ENCODE data around the gene CBY2.

CBY2 gene

DNA sequence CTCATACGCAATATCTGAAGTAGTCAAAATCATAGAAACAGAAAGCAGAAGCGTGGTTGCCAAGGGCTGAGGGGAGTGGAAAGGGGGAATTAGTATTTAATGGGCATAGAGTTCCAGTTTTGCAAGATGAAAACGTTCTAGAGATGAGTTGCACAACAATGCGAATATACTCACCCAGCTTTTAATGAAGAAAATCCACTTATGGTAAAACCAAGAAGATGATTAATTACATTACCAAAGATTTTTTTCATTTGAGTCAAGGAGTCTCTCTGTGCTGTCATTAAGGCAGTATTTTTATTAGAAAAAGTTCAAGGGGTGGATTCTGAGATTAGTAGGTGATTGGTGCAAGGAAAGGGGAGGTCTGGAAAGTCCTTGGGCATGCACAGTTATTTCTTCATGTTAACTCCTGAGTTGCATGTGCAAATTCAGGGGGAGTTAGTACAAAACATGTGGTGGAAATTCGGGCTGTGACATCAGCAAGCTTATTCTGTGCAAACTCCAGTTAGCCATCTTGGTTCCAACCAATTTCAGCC, 6.9 kb upstream of the CBY2 start:
- no peak for TF ChIP-seq EZH2phosphoT487 (IDR thresholded peaks at IDR 0.05; ENCODE audit: borderline replicate concordance, low read length)
- TF ChIP-seq CTCF (IDR thresholded peaks at IDR 0.05; ENCODE audit: low read depth, low read length, poor library complexity, severe bottlenecking): no peak
- Histone ChIP-seq H3K27me3 (ENCODE audit: control insufficient read depth, low read length) (peaks cover 13% of the 10 kb centered on the region), H4K20me1 (ENCODE audit: control insufficient read depth, insufficient read depth, low read depth, low read length) (no peaks in the 10 kb centered on the region), H3K4me2 (ENCODE audit: low read length) (no peak overlapping the region), H3K79me2 (ENCODE audit: control insufficient read depth, low read length) (no peaks in the 10 kb centered on the region), H3F3A (ENCODE audit: control insufficient read depth, insufficient read depth) (no peaks in the 10 kb centered on the region), H3K9me2 (replicated peaks; ENCODE audit: control insufficient read depth, low read length) (no peaks in the 10 kb centered on the region), H3K4me3 (ENCODE audit: low read length) (no peak overlapping the region), H3K27ac (ENCODE audit: low read depth, low read length) (no peak overlapping the region), H3K9me3 (ENCODE audit: control insufficient read depth, insufficient read depth, low read length) (no peaks in the 10 kb centered on the region), H3K36me3 (ENCODE audit: control insufficient read depth, low read length) (no peaks in the 10 kb centered on the region), H3K4me1 (ENCODE audit: control insufficient read depth, low read length) (no peaks in the 10 kb centered on the region)

DNA sequence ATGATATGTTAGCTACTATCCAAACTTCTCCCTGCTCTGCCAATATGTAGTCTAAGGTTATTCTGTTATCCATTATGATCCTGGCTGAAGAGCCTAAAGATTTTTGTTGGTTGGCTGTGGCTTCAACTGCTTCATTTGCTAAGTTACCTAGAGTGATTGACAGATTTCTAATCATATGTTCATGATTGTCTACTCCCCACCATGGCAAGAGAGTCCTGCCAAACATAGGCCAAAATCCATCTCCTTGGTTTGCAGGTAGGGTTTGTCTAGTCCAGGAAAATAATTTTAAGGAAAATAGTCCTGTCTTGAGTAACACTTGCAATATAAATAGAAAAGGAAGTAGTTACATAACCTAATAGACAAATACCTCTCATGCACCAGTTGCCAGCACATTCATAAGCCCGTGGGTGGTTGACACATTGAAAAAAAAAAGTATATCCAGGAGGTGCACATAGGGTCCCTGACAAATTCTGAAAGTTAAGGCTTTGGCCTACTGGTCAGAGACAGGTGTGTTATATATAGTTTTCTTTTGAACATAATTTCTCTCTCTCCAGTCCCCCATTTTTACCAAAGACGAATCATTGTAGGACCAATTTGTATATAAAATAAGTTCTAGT, 5.4 kb upstream of the CBY2 start:
- H3K4me3 ChIP-seq (ENCODE audit: low read length): no peak overlapping the region
- peaks cover 13% of the 10 kb centered on the region for H3K27me3 ChIP-seq (ENCODE audit: control insufficient read depth, low read length)
- no peaks in the 10 kb centered on the region for H3K9me3 ChIP-seq (ENCODE audit: control insufficient read depth, insufficient read depth, low read length)
- H4K20me1 ChIP-seq (ENCODE audit: control insufficient read depth, insufficient read depth, low read depth, low read length): no peaks in the 10 kb centered on the region
- no peak overlapping the region for H3K27ac ChIP-seq (ENCODE audit: low read depth, low read length)
- no peaks in the 10 kb centered on the region for H3F3A ChIP-seq (ENCODE audit: control insufficient read depth, insufficient read depth)
- H3K4me1 ChIP-seq (ENCODE audit: control insufficient read depth, low read length): no peaks in the 10 kb centered on the region
- H3K4me2 ChIP-seq (ENCODE audit: low read length): no peak overlapping the region
- H3K9me2 ChIP-seq (replicated peaks; ENCODE audit: control insufficient read depth, low read length): no peaks in the 10 kb centered on the region
- TF ChIP-seq CTCF (IDR thresholded peaks at IDR 0.05; ENCODE audit: low read depth, low read length, poor library complexity, severe bottlenecking) (no peak), EZH2phosphoT487 (IDR thresholded peaks at IDR 0.05; ENCODE audit: borderline replicate concordance, low read length) (no peak)
- no peaks in the 10 kb centered on the region for H3K79me2 ChIP-seq (ENCODE audit: control insufficient read depth, low read length)
- no peaks in the 10 kb centered on the region for H3K36me3 ChIP-seq (ENCODE audit: control insufficient read depth, low read length)

DNA sequence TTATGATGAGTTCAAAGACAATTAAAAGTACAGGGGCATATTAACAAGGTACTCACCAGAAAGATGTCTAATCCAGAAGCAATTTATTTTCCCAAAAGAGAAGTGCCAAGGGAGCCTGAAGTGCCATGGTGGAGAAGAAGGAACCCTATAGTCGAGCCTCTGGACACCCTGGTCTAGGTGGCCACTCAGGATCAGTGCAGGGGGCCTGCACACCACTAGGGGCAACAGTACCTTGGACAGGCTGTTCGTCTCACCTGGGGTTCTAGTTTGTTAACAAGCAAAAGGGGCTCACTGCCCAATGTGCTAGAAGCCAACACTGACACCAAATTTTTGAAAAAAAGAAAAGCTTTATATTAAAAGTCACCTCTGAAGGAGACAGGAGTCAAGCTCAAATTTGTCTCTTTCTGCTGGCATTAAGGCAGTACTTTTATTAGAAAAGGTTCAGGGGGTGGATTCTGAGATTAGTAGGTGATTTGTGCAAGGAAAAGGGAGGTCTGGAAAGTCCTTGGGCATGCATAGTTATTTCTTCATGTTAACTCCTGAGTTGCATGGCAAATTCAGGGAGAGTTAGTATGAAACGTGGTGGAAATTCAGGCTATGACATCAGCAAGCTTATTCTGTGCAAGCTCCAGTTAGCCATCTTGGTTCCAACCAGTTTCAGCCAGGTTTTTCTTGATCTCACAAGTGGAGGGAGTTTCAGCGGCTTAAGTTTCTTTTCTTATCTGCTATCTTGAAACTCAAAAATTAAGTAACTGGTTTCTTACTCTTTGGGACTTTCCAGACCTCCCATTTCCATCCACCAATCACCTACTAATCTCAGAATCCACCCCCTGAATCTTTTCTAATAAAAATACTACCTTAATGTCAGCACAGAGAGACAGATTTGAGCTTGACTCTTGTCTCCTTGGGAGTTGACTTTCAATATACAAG, 884 bp upstream of the CBY2 start:
- no peak for TF ChIP-seq EZH2phosphoT487 (IDR thresholded peaks at IDR 0.05; ENCODE audit: borderline replicate concordance, low read length)
- no peak for TF ChIP-seq CTCF (IDR thresholded peaks at IDR 0.05; ENCODE audit: low read depth, low read length, poor library complexity, severe bottlenecking)
- H3K4me2 ChIP-seq (ENCODE audit: low read length): no peak overlapping the region
- no peaks in the 10 kb centered on the region for H4K20me1 ChIP-seq (ENCODE audit: control insufficient read depth, insufficient read depth, low read depth, low read length)
- no peaks in the 10 kb centered on the region for H3K9me3 ChIP-seq (ENCODE audit: control insufficient read depth, insufficient read depth, low read length)
- no peak overlapping the region for H3K4me3 ChIP-seq (ENCODE audit: low read length)
- H3K36me3 ChIP-seq (ENCODE audit: control insufficient read depth, low read length): no peaks in the 10 kb centered on the region
- no peaks in the 10 kb centered on the region for H3K79me2 ChIP-seq (ENCODE audit: control insufficient read depth, low read length)
- H3K27ac ChIP-seq (ENCODE audit: low read depth, low read length): no peak overlapping the region
- no peaks in the 10 kb centered on the region for H3K4me1 ChIP-seq (ENCODE audit: control insufficient read depth, low read length)
- peaks cover 13% of the 10 kb centered on the region; the same call in 1 of the 2 replicates for H3K27me3 ChIP-seq (ENCODE audit: control insufficient read depth, low read length)
- H3F3A ChIP-seq (ENCODE audit: control insufficient read depth, insufficient read depth): no peaks in the 10 kb centered on the region
- no peaks in the 10 kb centered on the region for H3K9me2 ChIP-seq (replicated peaks; ENCODE audit: control insufficient read depth, low read length)

All from DOHH2 (cell line).